Spleen (tissue), 11 donors: Measurements from ENCODE around the gene FAM72A. TPM values are rescaled to one million over a fixed set of nuclear protein-coding genes. Genes with fewer than 3 reads are reported as not detected.
A peak's percentile ranks its signal among the peaks of the same experiment; 100 is the strongest.
"Not testable (repeated sequence)": the region's sequence is repeated elsewhere in the genome, so short reads cannot be mapped to it uniquely, and the experiment has no call there.

Source experiments
- DNase-seq: peaks from one replicate; pipeline ENCODE4 v3.0.0-alpha.2; 2020
- H3K27ac ChIP-seq, 8 donors: fragments of 200-600 bp; sonication (generic) in 7 of 8; 1 replicate in 4 of 8; 2 replicates in 4 of 8; pipeline versions ENCODE4 v1.5.0 to v1.8.0; 2016 to 2021; ENCODE audit warnings: inconsistent platforms in 4 of 8, mild to moderate bottlenecking in 4 of 8, moderate library complexity in 1 of 8
- H3K27me3 ChIP-seq, 7 donors: fragments of 200-600 bp; sonication (generic) in 6 of 7; replicated peaks in 1 of 7; 1 replicate in 4 of 7; 2 replicates in 3 of 7; pipeline versions ENCODE4 v1.5.0 to v1.8.0; 2016 to 2021; ENCODE audit warnings: inconsistent platforms in 3 of 7, mild to moderate bottlenecking in 1 of 7
- H3K36me3 ChIP-seq, 6 donors: fragments of 200-600 bp; sonication (generic) in 5 of 6; 1 replicate in 4 of 6; 2 replicates in 2 of 6; pipeline versions ENCODE4 v1.5.0 to v1.8.0; 2016 to 2021; ENCODE audit warnings: inconsistent platforms in 2 of 6
- H3K4me1 ChIP-seq, 6 donors: fragments of 200-600 bp; sonication (generic) in 5 of 6; 1 replicate in 3 of 6; 2 replicates in 3 of 6; pipeline versions ENCODE4 v1.5.0 to v1.8.0; 2016 to 2021; ENCODE audit warnings: inconsistent platforms in 3 of 6
- H3K4me3 ChIP-seq, 8 donors: fragments of 200-600 bp; sonication (generic) in 7 of 8; 1 replicate in 4 of 8; 2 replicates in 4 of 8; pipeline versions ENCODE4 v1.5.0 to v1.8.0; 2016 to 2021; ENCODE audit warnings: inconsistent platforms in 4 of 8, mild to moderate bottlenecking in 4 of 8, moderate library complexity in 2 of 8
- H3K9me3 ChIP-seq, 8 donors: fragments of 200-600 bp; sonication (generic) in 7 of 8; 1 replicate in 4 of 8; 2 replicates in 4 of 8; pipeline versions ENCODE4 v1.5.0 to v1.8.0; 2016 to 2021; ENCODE audit warnings: inconsistent platforms in 4 of 8
- CTCF ChIP-seq, 11 experiments: fragments of 200-600 bp in 7 of 11; fragments of 450-650 bp in 4 of 11; sonication (generic) in 4 of 11; IDR thresholded peaks in 8 of 11; conservative IDR thresholded peaks in 3 of 11; 1 replicate in 7 of 11; 2 replicates in 4 of 11; pipeline versions ENCODE4 v1.4.0 to v1.8.0; 2016 to 2021; ENCODE audit warnings: antibody characterized with exemption in 11 of 11, inconsistent platforms in 4 of 11, mild to moderate bottlenecking in 1 of 11
- POLR2AphosphoS5 ChIP-seq, 3 donors: sonication (generic); formaldehyde crosslinking; IDR thresholded peaks; one replicate each; pipeline ENCODE4 v1.5.1; 2017; ENCODE audit warnings: antibody characterized with exemption in 3 of 3
- WGBS, 5 donors: extraction: QIAGEN DNeasy Blood & Tissue Kit in 3 of 5; methylation state at CpG; one replicate each; pipeline versions ENCODE4 v1.1.5 to v1.1.7; 2013 to 2018; 5-methylcytosine and 5-hydroxymethylcytosine counted together
- intact Hi-C: fragments of 100-400 bp; cut with DNase I; formaldehyde crosslinking; loops from one replicate; pipeline ENCODE4 v1.15.0; 2023; ENCODE audit warnings: low total_unique reads
- polyA plus RNA-seq, 3 donors: library from polyadenylated mRNA; stranded (reverse); fragments of 200-250 nt; gene quantifications; one replicate each; pipeline ENCODE4 v1.2.1, GENCODE V29; 2013
- total RNA-seq, 7 donors: library from RNA; depleted of rRNA in 3 of 7; stranded (reverse); fragments of >200 nt in 3 of 7; fragmentation: NEBNext Ultra II Directional in 4 of 7; extraction: Animal tissue kit (Norgen Biotek cat#: 25700) in 4 of 7; gene quantifications; one replicate each; pipeline versions ENCODE4 v1.1.0 to v1.2.1, GENCODE V29; 2016 to 2021
- donor health status: healthy with polysubstance abuse.
- donor health status: DM: no; HTN: no; CAD: no; lungs with moderate emphysema.
- donor health status: DM: no; HTN: no; CAD: no.
- donor health status: Bipolar disorder and iron deficiency.
- donor health status: healthy.
- donor health status: DM: no; HTN: no; CAD: no.
- donor health status: DM: yes; HTN: yes; CAD: no.

FAM72A gene
- total and polyA plus RNA-seq, 10 donors, result 3.9 to 20.6 (median 7.4) TPM

DNA sequence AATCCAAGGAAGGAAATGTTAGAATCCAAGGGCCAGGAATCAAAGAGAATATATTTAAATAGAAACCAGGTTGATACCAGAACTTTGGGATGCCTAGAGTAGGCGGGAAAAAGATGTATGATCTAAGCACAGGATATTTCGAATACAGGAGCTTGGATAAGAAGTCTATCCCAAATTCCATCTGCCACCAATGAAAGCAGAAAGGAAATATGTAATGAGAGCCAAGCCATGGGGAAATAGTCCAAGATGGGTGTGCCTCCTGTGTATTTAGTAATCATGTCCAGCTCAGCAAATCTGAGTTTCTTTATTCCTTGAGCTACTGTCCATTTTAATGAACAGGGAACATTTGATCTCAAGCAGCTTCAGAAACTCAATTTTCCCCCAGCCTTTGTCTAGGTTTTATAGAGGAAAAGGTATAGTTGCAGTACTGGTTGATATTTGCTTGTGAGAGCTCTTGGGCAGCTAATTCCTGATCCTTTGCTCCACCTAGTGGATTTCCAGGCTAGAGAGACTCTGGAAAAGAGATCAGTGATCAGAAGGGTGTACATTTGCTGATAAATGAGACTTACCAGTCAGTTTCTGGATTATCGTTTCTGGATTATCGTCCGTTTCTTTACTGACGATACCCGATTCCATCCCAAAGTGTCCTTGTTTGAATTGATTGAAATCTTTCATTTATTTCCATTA lies 28.3 kb downstream of the FAM72A start:
- DNase-seq, H3K4me1 ChIP-seq, H3K36me3 ChIP-seq, intact Hi-C loops, H3K4me3 ChIP-seq, H3K27me3 ChIP-seq, H3K9me3 ChIP-seq: not testable (repeated sequence)
- whole genome bisulfite sequencing, 5 donors, result 80 to 93% (median 85%) methylated on average over 6 to 7 of the region's 7 CpGs
- peak in 3 of 11 experiments; percentile 11 to 18 (median 12) for TF ChIP-seq CTCF (IDR thresholded peaks at IDR 0.05 in 8 of 11, conservative IDR thresholded peaks at IDR 0.05 in 3 of 11)
- peak overlapping the region in 4 of 8 donors; percentile 38 to 58 (median 47) for H3K27ac ChIP-seq

GRCh38 chr1:206173110-206173719 lies 29.4 kb downstream of the FAM72A start:
- H3K9me3 ChIP-seq, H3K36me3 ChIP-seq, H3K27ac ChIP-seq, H3K4me3 ChIP-seq, intact Hi-C loops, H3K27me3 ChIP-seq, DNase-seq, H3K4me1 ChIP-seq: not testable (repeated sequence)
- WGBS, 5 donors, result 86 to 100% (median 100%) methylated on average over 1 of the region's 2 CpGs; no CpG with 5 or more reads in 1 of the 5 donors

DNA sequence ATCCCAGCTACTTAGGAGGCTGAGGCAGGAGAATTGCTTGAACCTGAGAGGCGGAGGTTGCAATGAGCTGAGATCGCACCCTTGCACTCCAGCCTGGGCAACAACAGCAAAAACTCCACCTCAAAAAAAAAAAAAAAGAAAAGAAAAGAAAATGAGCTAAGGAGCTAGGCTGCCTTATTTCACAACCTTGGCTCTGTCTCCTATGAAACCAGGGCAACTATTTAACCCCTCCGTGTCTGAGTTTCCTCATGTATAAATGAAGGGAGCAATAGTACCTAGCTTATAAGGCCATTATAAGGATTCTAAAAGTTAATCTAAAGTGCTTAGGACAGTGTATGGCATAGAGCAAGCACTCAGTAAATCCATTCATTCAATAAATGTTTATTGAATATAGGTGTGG lies 32.8 kb downstream of the FAM72A start:
- 53 to 93% (median 72%) methylated on average over 1 to 3 of the region's 3 CpGs for WGBS, 5 donors
- H3K36me3 ChIP-seq, result not testable (repeated sequence)

DNA sequence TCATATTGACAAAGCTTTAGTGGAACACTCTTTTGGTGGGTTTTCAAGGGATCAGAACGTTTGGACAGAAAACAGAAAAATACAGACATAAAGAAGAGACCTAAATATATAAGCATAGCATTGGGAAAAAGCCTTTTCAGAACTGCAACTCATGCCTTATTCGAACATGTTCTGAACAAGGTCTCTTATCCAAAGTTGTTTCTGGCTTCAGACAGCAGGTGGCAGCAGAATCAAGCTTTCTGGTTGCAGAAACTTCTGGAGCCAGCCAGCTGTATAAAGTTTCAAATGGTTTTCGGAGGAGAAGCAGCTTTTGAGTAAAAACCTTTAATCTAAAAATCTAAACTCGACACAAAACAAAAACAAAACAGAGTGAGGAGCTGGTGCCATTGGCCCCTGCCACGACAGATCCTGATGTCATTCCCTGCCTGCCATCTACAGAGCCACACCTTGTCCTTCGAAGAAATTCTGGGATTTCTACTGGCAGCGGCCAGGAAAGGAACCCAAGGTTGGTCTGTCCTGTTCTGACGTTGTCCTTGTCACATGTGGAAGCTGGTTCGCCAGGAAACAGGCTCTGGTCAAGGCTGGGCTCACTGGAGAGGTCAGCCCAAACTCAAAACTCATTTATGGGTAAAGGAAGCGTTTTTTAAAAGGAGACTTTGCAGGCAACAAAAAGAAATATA lies 35.1 kb downstream of the FAM72A start:
- H3K27me3 ChIP-seq, H3K36me3 ChIP-seq, H3K4me3 ChIP-seq, H3K4me1 ChIP-seq, DNase-seq, H3K9me3 ChIP-seq, intact Hi-C loops: not testable (repeated sequence)
- TF ChIP-seq CTCF (IDR thresholded peaks at IDR 0.05 in 8 of 11, conservative IDR thresholded peaks at IDR 0.05 in 3 of 11) (peak in 5 of 11 experiments; percentile 14 to 51 (median 38)), POLR2AphosphoS5 (IDR thresholded peaks at IDR 0.05) (peak in 1 of 3 donors; percentile 14)
- peak overlapping the region in 6 of 8 donors; percentile 26 to 77 (median 54) for H3K27ac ChIP-seq
- 22 to 40% (median 37%) methylated on average over 3 to 4 of the region's 10 CpGs for WGBS, 5 donors

More for the DNA sequence above, 32.8 kb downstream of the FAM72A start:
- DNase-seq, H3K27ac ChIP-seq, H3K27me3 ChIP-seq, H3K4me1 ChIP-seq, H3K9me3 ChIP-seq, H3K4me3 ChIP-seq, intact Hi-C loops: not testable (repeated sequence)

GRCh38 chr1:206145771-206146290 lies 56.8 kb downstream of the FAM72A start:
- intact Hi-C loops, result no loop called here
- no peaks in the 10 kb centered on the region for H3K36me3 ChIP-seq
- 61 to 85% (median 80%) methylated on average over 3 of the region's 3 CpGs for WGBS, 5 donors
- H3K4me1 ChIP-seq, result no peaks in the 10 kb centered on the region
- H3K9me3 ChIP-seq, result no peaks in the 10 kb centered on the region
- H3K27ac ChIP-seq, result no peak overlapping the region
- DNase-seq, result no peak
- no peak overlapping the region for H3K4me3 ChIP-seq
- TF ChIP-seq CTCF (IDR thresholded peaks at IDR 0.05 in 8 of 11, conservative IDR thresholded peaks at IDR 0.05 in 3 of 11), result no peak
- no peak for TF ChIP-seq POLR2AphosphoS5 (IDR thresholded peaks at IDR 0.05)
- no peaks in the 10 kb centered on the region for H3K27me3 ChIP-seq
